Gastroesophageal sphincter (tissue), 3 donors: ENCODE results near the gene CFAP410.

Experiments
- CTCF ChIP-seq, 4 experiments: fragments of 200-600 bp in 2 of 4; fragments of 450-650 bp in 2 of 4; sonication (generic) in 1 of 4; IDR thresholded peaks; one replicate each; pipeline ENCODE4 v1.5.1; 2017 to 2019; ENCODE audit warnings: antibody characterized with exemption in 4 of 4, mild to moderate bottlenecking in 2 of 4, moderate library complexity in 2 of 4
- EP300 ChIP-seq: sonication (generic); formaldehyde crosslinking; IDR thresholded peaks from one replicate; pipeline ENCODE4 v1.6.1; 2017; ENCODE audit warnings: antibody characterized with exemption, mild to moderate bottlenecking
- POLR2A ChIP-seq, 2 donors: fragments of 450-650 bp; IDR thresholded peaks; one replicate each; pipeline ENCODE4 v1.6.1; 2017; ENCODE audit warnings: antibody characterized with exemption in 2 of 2, mild to moderate bottlenecking in 2 of 2, moderate library complexity in 1 of 2
- POLR2AphosphoS5 ChIP-seq: sonication (generic); formaldehyde crosslinking; IDR thresholded peaks from one replicate; pipeline ENCODE4 v1.6.1; 2017; ENCODE audit warnings: antibody characterized with exemption

- TF ChIP-seq CTCF (IDR thresholded peaks at IDR 0.05) (peak in 1 of 4 experiments; percentile 5), POLR2A (IDR thresholded peaks at IDR 0.05) (peak; percentile 96 to 97), EP300 (no peak), POLR2AphosphoS5 (peak; percentile 99)
Observed at GRCh38 chr21:44338971-44339910, at the start of gene CFAP410.
